ENCODE data around the gene TCEA3.
A peak's percentile ranks its signal among the peaks of the same experiment; 100 is the strongest.

TCEA3 gene

DNA sequence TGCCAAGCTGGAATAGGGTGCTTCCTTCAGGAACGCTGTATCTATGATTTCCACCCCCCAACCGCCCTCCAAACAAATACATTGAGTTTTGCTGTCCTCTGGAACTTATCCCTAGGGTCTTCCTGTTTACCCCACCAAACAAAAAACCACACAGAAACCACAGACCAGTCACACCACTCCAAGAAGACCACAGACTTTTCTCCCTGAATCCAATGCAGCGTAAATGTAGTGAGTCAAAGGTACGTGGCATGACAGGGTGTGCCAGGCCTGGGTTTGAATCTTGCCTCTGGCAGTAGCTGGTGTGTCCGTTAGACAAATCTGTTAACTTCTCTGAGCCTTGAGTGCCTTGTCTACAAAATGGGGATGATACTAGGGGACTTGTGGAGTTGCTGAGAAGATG lies 31.7 kb upstream of the TCEA3 start:
- TF ChIP-seq CTCF (conservative IDR thresholded peaks at IDR 0.05) = no peak
- TF ChIP-seq ZFX (IDR thresholded peaks at IDR 0.05) = no peak

GRCh38 chr1:23453455-23454000 lies 29.0 kb upstream of the TCEA3 start:
- peak overlapping the region; percentile 79 for H3K27ac ChIP-seq
- TF ChIP-seq ZFX (IDR thresholded peaks at IDR 0.05) (no peak), CTCF (conservative IDR thresholded peaks at IDR 0.05) (no peak)

More for the DNA sequence above, 31.7 kb upstream of the TCEA3 start:
- no peak overlapping the region for H3K27ac ChIP-seq

DNA sequence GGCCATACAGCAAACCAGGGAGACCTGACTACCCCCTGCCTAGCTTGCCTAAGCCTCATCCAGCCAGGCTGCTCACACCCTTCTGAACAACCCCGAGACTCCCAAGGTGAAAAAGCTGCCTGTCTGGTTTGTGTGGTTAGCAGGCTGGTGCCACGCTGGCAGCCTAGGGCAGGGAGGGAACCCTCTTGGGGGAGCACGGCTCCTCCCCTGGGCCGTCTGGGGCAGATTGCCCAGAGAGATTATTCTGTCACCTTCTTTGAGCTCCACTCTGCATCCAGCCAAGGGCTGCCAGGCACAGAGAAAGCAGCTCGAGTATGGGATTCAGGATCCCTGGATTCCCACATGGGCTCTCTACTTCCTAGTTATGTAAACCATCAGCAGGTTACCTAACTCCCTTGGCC lies 27.5 kb upstream of the TCEA3 start:
- peak overlapping the region; percentile 79 for H3K27ac ChIP-seq
- TF ChIP-seq CTCF (conservative IDR thresholded peaks at IDR 0.05) (no peak), ZFX (IDR thresholded peaks at IDR 0.05) (no peak)

- TF ChIP-seq CTCF (conservative IDR thresholded peaks at IDR 0.05) (no peak), ZFX (IDR thresholded peaks at IDR 0.05) (no peak)
- H3K27ac ChIP-seq = peak overlapping the region; percentile 79
Observed at GRCh38 chr1:23451441-23451840, 26.9 kb upstream of the TCEA3 start.

DNA sequence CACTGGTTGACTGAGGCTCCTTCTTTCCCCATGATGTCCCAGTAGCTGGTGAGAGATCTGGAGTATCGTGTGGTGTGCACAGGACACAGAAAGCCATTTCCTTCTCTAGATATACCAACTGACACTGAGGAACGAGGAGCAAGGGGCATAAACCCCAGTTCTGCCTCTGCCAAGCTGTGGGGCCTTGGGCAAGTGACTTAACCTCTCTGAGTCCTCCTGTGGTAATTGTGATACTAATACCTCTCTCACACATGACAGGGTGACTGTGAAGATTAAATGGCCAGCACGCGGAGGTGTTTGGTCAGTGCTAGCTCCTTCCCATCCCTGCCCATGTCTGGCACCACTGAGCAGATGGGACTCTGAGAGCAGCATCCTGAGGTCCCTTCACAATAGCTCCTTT lies 26.3 kb upstream of the TCEA3 start:
- TF ChIP-seq CTCF (conservative IDR thresholded peaks at IDR 0.05) (no peak), ZFX (IDR thresholded peaks at IDR 0.05) (no peak)

DNA sequence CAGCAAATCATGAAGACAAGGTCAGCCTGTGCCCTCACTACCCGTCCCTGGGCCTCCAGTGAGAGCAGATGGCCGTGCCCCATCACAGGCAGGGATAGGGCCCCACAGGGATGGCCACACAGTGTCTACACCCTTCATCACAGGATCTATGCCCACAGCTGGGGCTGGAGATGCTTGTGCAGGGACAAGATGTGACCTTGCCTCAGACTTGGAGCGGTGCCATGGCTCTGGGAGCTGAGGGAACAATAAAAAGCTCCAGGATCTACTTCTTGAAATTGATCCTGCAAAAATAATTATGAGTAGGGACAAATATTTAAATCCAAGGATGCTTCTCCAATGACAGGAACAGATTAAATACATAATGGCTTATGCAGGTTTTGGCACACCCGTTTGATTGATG lies 25.4 kb upstream of the TCEA3 start:
- TF ChIP-seq ZFX (IDR thresholded peaks at IDR 0.05) = no peak
- TF ChIP-seq CTCF (conservative IDR thresholded peaks at IDR 0.05) = no peak

More for the DNA sequence above, 26.3 kb upstream of the TCEA3 start:
- H3K27ac ChIP-seq = peak overlapping the region; percentile 79

GRCh38 chr1:23449306-23449705 lies 24.8 kb upstream of the TCEA3 start:
- no peak for TF ChIP-seq ZFX (IDR thresholded peaks at IDR 0.05)
- TF ChIP-seq CTCF (conservative IDR thresholded peaks at IDR 0.05) = no peak
- no peak overlapping the region for H3K27ac ChIP-seq

More for the DNA sequence above, 25.4 kb upstream of the TCEA3 start:
- 0 out of 2 replicates have a peak overlapping the region, but pooled peaks have one; percentile 4 for H3K27ac ChIP-seq
